Upper lobe of left lung (tissue), 6 donors: ENCODE measurements around the gene ST3GAL3. TPM values are rescaled to one million over a fixed set of nuclear protein-coding genes. Genes with fewer than 3 reads are reported as not detected.

Experiments
- ATAC-seq, 2 donors: fragments of 200-7000 bp; cut with Tn5 transposase; one replicate each; pipeline ENCODE4 v1.9.1; 2022; ENCODE audit warnings: mild to moderate bottlenecking in 2 of 2, moderate library complexity in 2 of 2; ENCODE audit not compliant: low FRiP score in 2 of 2
- DNase-seq, 2 donors: peaks; one replicate each; pipeline ENCODE4 v3.0.0-alpha.2; 2019 to 2020
- H3K27ac ChIP-seq, 4 donors: fragments of 200-600 bp; sonication (generic); one replicate each; pipeline ENCODE4 v1.5.1; 2016 to 2019
- H3K27me3 ChIP-seq, 4 donors: fragments of 200-600 bp; sonication (generic); one replicate each; pipeline ENCODE4 v1.5.1; 2017 to 2019
- H3K36me3 ChIP-seq, 4 donors: fragments of 200-600 bp; sonication (generic); one replicate each; pipeline ENCODE4 v1.5.1; 2016 to 2019
- H3K4me1 ChIP-seq, 4 donors: fragments of 200-600 bp; sonication (generic); one replicate each; pipeline ENCODE4 v1.5.1; 2018 to 2019
- H3K4me3 ChIP-seq, 4 donors: fragments of 200-600 bp; sonication (generic); one replicate each; pipeline ENCODE4 v1.5.1; 2017 to 2019; ENCODE audit warnings: mild to moderate bottlenecking in 2 of 4, moderate library complexity in 1 of 4
- H3K9me3 ChIP-seq, 4 donors: fragments of 200-600 bp; sonication (generic); one replicate each; pipeline ENCODE4 v1.5.1; 2018 to 2019
- CTCF ChIP-seq, 6 experiments: fragments of 450-650 bp in 4 of 6; fragments of 200-600 bp in 2 of 6; sonication (generic) in 2 of 6; IDR thresholded peaks; one replicate each; pipeline ENCODE4 v1.5.1; 2016 to 2019; ENCODE audit warnings: antibody characterized with exemption in 6 of 6
- EP300 ChIP-seq, 4 donors: sonication (generic); formaldehyde crosslinking; IDR thresholded peaks; one replicate each; pipeline ENCODE4 v1.5.1; 2017; ENCODE audit warnings: antibody characterized with exemption in 4 of 4, control low read depth in 2 of 4
- POLR2A ChIP-seq, 4 donors: fragments of 450-650 bp; IDR thresholded peaks; one replicate each; pipeline ENCODE4 v1.5.1; 2016 to 2017; ENCODE audit warnings: antibody characterized with exemption in 4 of 4, mild to moderate bottlenecking in 2 of 4
- POLR2AphosphoS5 ChIP-seq, 2 donors: sonication (generic); formaldehyde crosslinking; IDR thresholded peaks; one replicate each; pipeline ENCODE4 v1.5.1; 2017; ENCODE audit warnings: antibody characterized with exemption in 2 of 2
- WGBS, 2 donors: methylation state at CpG; one replicate each; pipeline ENCODE4 v1.1.5; 2017 to 2018; 5-methylcytosine and 5-hydroxymethylcytosine counted together
- total RNA-seq, 6 donors: library from RNA; depleted of rRNA in 4 of 6; stranded (reverse); fragments of >200 nt in 4 of 6; gene quantifications; one replicate each; pipeline versions ENCODE4 v1.1.0 to v1.2.1, GENCODE V29; 2016 to 2021
- donor health status: DM: no; HTN: no; CAD: no; lungs with moderate emphysema.
- donor health status: DM: no; HTN: yes; CAD: no; lungs with severe emphysema.

Gene ST3GAL3
- total RNA-seq, 6 donors from 2014 or later, result 14.4 to 46.1 (median 19.2) TPM

GRCh38 chr1:43956234-43956633 is 248.9 kb downstream of the ST3GAL3 start:
- Histone ChIP-seq H3K27me3 (no peaks in the 10 kb centered on the region), H3K9me3 (no peaks in the 10 kb centered on the region), H3K4me3 (no peak overlapping the region), H3K36me3 (peaks cover 0 to 52% (median 42%) of the 10 kb centered on the region in 4 donors), H3K27ac (no peak overlapping the region), H3K4me1 (peaks cover 0 to under 1% (median 0%) of the 10 kb centered on the region in 4 donors)
- TF ChIP-seq POLR2A (IDR thresholded peaks at IDR 0.05), result no peak
- no peak for TF ChIP-seq POLR2AphosphoS5 (IDR thresholded peaks at IDR 0.05)
- TF ChIP-seq CTCF (IDR thresholded peaks at IDR 0.05), result no peak
- TF ChIP-seq EP300 (IDR thresholded peaks at IDR 0.05), result no peak
- WGBS, 2 donors, result 99 to 100% methylated on average over 7 to 8 of the region's 8 CpGs
- DNase-seq, result no peak
- no peak for ATAC-seq

DNA sequence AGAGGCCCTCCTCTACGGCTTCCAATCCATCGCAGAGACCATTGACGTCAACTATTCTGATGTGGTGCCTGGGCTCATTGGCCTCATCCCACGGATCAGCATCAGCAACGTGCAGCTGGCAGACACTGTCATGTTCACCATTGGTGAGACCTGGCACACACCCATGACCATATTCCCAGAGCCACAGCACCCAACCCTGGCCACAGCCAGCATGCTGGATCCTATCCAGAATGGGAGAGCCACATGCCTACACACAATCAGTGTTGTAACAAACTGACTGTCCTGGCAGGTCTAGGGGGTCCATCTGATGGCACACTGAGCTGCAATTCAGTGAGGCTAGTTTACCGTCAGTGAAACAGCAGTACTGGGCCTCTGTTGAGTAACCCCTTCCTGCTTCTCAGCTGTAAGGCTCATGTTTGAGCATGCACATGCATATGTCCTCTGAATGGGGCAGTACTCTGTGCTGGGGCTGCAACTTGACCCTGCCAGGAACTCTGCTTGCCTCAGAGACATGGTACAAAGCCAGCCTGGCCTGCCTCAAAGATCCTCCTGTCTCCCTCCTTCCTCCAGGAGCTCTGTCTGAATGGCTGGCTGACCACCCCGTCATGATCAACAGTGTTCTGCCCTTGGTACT is 250.2 kb downstream of the ST3GAL3 start:
- Histone ChIP-seq H3K27ac (no peak overlapping the region), H3K27me3 (no peaks in the 10 kb centered on the region), H3K36me3 (peaks cover 0 to 64% (median 51%) of the 10 kb centered on the region in 4 donors), H3K4me3 (no peak overlapping the region), H3K9me3 (no peaks in the 10 kb centered on the region), H3K4me1 (no peaks in the 10 kb centered on the region)
- 87 to 96% methylated on average over 5 to 7 of the region's 7 CpGs for WGBS, 2 donors
- ATAC-seq (no peak), DNase-seq (no peak)
- TF ChIP-seq CTCF (IDR thresholded peaks at IDR 0.05) (no peak), POLR2A (IDR thresholded peaks at IDR 0.05) (no peak), EP300 (IDR thresholded peaks at IDR 0.05) (no peak), POLR2AphosphoS5 (IDR thresholded peaks at IDR 0.05) (no peak)

DNA sequence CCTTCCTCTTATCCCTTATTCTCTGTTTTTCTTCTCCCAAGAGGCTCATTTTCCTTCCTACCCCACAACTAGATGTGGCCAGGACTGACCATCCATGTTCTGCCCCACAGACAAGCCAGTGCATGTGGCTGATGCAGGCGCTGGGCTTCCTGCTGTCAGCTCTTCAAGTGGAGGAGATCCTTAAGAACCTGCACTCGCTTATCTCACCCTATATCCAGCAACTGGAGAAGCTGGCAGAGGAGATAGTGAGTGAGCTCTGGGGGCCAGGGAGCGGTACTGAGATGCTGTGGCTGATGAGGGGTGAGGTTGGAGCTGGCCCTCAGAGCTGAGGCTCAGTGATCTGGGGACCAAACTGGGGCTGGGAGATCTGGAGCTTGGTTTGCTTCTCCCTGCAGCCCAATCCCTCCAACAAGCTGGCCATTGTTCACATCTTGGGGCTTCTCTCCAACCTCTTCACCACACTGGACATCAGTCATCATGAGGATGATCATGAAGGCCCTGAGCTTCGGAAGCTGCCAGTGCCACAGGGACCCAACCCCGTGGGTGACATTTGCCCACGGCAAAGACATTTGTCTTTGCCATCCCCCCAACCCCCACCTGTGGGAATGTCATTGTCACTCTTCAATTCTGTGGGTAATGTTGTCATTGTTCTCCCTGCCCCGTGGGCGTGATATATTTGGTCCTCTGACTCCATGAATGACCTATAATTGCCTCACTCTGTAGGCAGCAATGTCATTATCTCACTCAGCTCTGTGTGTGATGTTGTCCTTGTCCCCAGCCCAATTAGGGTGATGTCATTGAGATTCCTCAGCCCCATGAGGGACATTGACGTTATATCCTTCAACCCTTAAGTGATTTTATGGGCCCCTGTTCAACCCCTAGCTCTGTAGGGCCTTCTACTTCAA is 251.3 kb downstream of the ST3GAL3 start:
- no peaks in the 10 kb centered on the region for H3K4me1 ChIP-seq
- no peak overlapping the region for H3K4me3 ChIP-seq
- no peaks in the 10 kb centered on the region for H3K9me3 ChIP-seq
- no peak for DNase-seq
- no peaks in the 10 kb centered on the region for H3K27me3 ChIP-seq
- H3K27ac ChIP-seq, result no peak overlapping the region
- H3K36me3 ChIP-seq, result peaks cover 0 to 75% (median 53%) of the 10 kb centered on the region in 4 donors
- ATAC-seq, result no peak
- no peak for TF ChIP-seq EP300 (IDR thresholded peaks at IDR 0.05)
- 91 to 95% methylated on average over 6 to 9 of the region's 9 CpGs for WGBS, 2 donors

DNA sequence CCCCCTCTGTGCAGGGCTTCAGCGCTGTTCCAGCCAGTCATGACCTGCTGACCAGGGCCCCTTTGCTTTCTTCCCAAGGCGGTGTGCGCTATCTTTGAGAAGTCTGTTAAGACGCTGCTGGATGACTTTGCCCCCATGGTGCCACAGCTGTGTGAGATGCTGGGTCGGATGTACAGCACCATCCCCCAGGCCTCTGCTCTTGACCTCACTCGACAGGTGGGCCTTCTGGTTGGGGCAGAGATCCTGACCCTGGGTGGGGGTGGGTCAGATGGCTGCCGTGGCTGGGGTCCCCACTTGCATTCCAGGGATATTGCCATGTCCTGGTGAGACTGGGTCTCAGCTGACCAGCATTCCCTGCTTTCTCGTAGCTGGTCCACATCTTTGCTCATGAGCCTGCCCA is 253.5 kb downstream of the ST3GAL3 start:
- ATAC-seq, result no peak
- H3K9me3 ChIP-seq, result no peaks in the 10 kb centered on the region
- WGBS, 2 donors, result 86 to 95% methylated on average over 3 to 8 of the region's 8 CpGs

More for the DNA sequence above, 253.5 kb downstream of the ST3GAL3 start:
- no peaks in the 10 kb centered on the region for H3K27me3 ChIP-seq
- DNase-seq, result no peak
- no peak overlapping the region for H3K27ac ChIP-seq
- no peaks in the 10 kb centered on the region for H3K4me1 ChIP-seq
- no peak overlapping the region for H3K4me3 ChIP-seq
- H3K36me3 ChIP-seq, result peaks cover 0 to 84% (median 57%) of the 10 kb centered on the region in 4 donors
- TF ChIP-seq POLR2A (IDR thresholded peaks at IDR 0.05) (no peak), EP300 (IDR thresholded peaks at IDR 0.05) (no peak), CTCF (IDR thresholded peaks at IDR 0.05) (no peak)
